HL-60 (cell line): ENCODE measurements around the gene TSPO2.

ENCODE experiments used
- DNase-seq, 2 experiments: peaks; one replicate each; pipeline ENCODE4 v3.0.0-alpha.2; 2010 to 2020; ENCODE audit warnings: low read depth in 1 of 2, low spot score in 1 of 2
- H3K27ac ChIP-seq: fragments of 250-450 bp; sonication (Bioruptor Pico); replicated peaks from 2 replicates; pipeline ENCODE4 v1.5.1; 2020; ENCODE audit warnings: mild to moderate bottlenecking, moderate library complexity
- H3K27me3 ChIP-seq: fragments of 250-450 bp; sonication (Bioruptor Pico); 2 replicates; pipeline ENCODE4 v1.5.1; 2021; ENCODE audit warnings: mild to moderate bottlenecking, moderate library complexity; ENCODE audit not compliant: insufficient read depth, poor library complexity, severe bottlenecking
- H3K4me3 ChIP-seq: replicated peaks from 2 replicates; pipeline ENCODE4 v1.5.1; 2011; ENCODE audit warnings: mild to moderate bottlenecking, control low read depth, low read length; ENCODE audit not compliant: insufficient read depth
- CTCF ChIP-seq: IDR thresholded peaks from one replicate; pipeline ENCODE4 v1.5.1; 2011; ENCODE audit warnings: low read length, control low read depth, inconsistent platforms; ENCODE audit not compliant: insufficient read depth
- GABPA ChIP-seq: IDR thresholded peaks from 2 replicates; pipeline ENCODE4 v1.6.1; 2012; ENCODE audit warnings: low read depth
- POLR2AphosphoS5 ChIP-seq: IDR thresholded peaks from 2 replicates; pipeline ENCODE4 v1.6.1; 2012; ENCODE audit warnings: low read depth
- REST ChIP-seq: IDR thresholded peaks from 2 replicates; pipeline ENCODE4 v1.6.1; 2012; ENCODE audit warnings: low read depth; ENCODE audit not compliant: insufficient replicate concordance
- SPI1 ChIP-seq: IDR thresholded peaks from 2 replicates; pipeline ENCODE4 v1.6.1; 2012; ENCODE audit warnings: low read depth, mild to moderate bottlenecking, borderline replicate concordance

The TSPO2 gene

GRCh38 chr6:41075651-41076626 is 33.7 kb downstream of the TSPO2 start:
- Histone ChIP-seq H3K4me3 (no peak overlapping the region), H3K27ac (no peak overlapping the region), H3K27me3 (no peaks in the 10 kb centered on the region)
- TF ChIP-seq POLR2AphosphoS5: no peak
- TF ChIP-seq GABPA: no peak
- TF ChIP-seq REST: no peak
- no peak for TF ChIP-seq SPI1
- no peak for DNase-seq

GRCh38 chr6:41077536-41077935 is 35.3 kb downstream of the TSPO2 start:
- TF ChIP-seq REST (no peak), SPI1 (no peak), CTCF (no peak)
- Histone ChIP-seq H3K27ac (no peak overlapping the region), H3K4me3 (no peak overlapping the region), H3K27me3 (no peaks in the 10 kb centered on the region)
- no peak for DNase-seq

- DNase-seq: no peak
- Histone ChIP-seq H3K27ac (no peak overlapping the region), H3K4me3 (no peak overlapping the region), H3K27me3 (no peaks in the 10 kb centered on the region)
- TF ChIP-seq REST (no peak), POLR2AphosphoS5 (no peak), CTCF (no peak), GABPA (no peak), SPI1 (no peak)
Measured at GRCh38 chr6:41078101-41078500, 35.8 kb downstream of the TSPO2 start.
